Activated naive CD4-positive, alpha-beta T cell treated with anti-CD3 and anti-CD28 coated beads for 36 hours (primary cell): ENCODE data around the gene OR5H6. TPM values are rescaled to one million over a fixed set of nuclear protein-coding genes. Genes with fewer than 3 reads are reported as not detected.

Experiments
- CTCF ChIA-PET: fragments of 350-600 bp; sonication (Branson Sonifier 250); formaldehyde crosslinking; loops from one replicate; lab custom pipeline; 2021; ENCODE audit warnings: antibody characterized with exemption; lab: Charles Lee
- DNase-seq: peaks from one replicate; pipeline ENCODE4 v3.0.0-alpha.2; 2020
- H3K27ac Mint-ChIP-seq: one replicate; pipeline ENCODE4 v1.8.0; 2021; ENCODE audit warnings: mild to moderate bottlenecking, mixed read lengths
- H3K27me3 Mint-ChIP-seq: one replicate; pipeline ENCODE4 v1.8.0; 2021; ENCODE audit warnings: low read depth, mixed read lengths
- H3K36me3 Mint-ChIP-seq: one replicate; pipeline ENCODE4 v1.8.0; 2021; ENCODE audit warnings: low read depth, mixed read lengths
- H3K4me1 Mint-ChIP-seq: one replicate; pipeline ENCODE4 v1.8.0; 2021; ENCODE audit warnings: low read depth, mixed read lengths
- H3K4me3 Mint-ChIP-seq: one replicate; pipeline ENCODE4 v1.8.0; 2021; ENCODE audit warnings: mild to moderate bottlenecking, moderate library complexity, mixed read lengths
- H3K9me3 Mint-ChIP-seq: one replicate; pipeline ENCODE4 v1.8.0; 2021; ENCODE audit warnings: mixed read lengths
- intact Hi-C: fragments of 100-400 bp; cut with micrococcal nuclease; formaldehyde crosslinking; loops from one replicate; pipeline ENCODE4 v1.15.1; 2023
- total RNA-seq, 2 experiments: library from RNA; stranded (reverse); gene quantifications; one replicate each; pipeline ENCODE4 v1.2.3, GENCODE V29; 2021

OR5H6 gene
- total RNA-seq, 2 experiments from 2014 or later = not detected

DNA sequence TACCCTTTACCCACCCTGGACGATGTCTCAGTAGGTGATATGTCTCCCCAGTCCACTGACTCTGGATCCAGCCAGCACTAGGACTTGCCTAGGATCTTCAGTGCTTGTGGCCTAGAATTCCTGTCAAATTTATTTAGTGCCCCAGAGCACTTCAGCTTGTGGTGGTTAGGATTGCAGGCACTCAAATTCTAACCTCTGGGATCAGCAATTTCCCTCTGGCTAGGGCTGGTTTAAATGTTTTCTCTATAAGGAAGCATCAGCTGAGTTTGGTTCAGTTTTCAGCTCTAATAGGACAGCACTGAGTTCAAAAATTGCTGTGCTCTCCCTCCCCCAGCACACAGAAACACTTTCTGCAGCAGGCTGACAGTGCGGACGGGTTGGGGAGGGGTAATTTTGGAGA is 8.1 kb downstream of the OR5H6 start:
- Mint-ChIP-seq H3K27ac (no peak overlapping the region), H3K36me3 (no peaks in the 10 kb centered on the region), H3K4me3 (no peak overlapping the region), H3K4me1 (no peaks in the 10 kb centered on the region), H3K27me3 (peaks cover 9% of the 10 kb centered on the region), H3K9me3 (peaks cover 13% of the 10 kb centered on the region)
- CTCF ChIA-PET = no interaction called here
- DNase-seq = no peak
- intact Hi-C loops = no loop called here

DNA sequence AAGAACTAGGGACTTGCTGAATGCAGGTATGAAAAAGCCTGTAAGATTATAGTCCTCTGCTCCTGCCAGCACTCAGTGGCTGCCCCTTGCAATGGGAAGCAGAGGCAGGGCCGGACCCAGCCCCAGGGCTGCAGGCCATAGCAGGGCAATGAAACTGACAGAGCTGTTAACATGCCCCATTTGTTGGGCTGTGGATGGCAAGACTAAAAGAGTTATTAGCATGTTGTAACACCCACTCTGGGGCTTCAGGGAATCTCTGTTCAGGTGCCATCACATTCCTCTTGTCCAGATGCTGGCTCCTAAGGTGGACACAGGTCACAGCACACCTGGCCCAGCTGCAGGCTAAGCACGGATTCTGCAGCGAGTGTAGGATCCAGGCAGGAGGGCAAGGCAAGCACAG is 10.9 kb downstream of the OR5H6 start:
- Mint-ChIP-seq H3K36me3 (no peaks in the 10 kb centered on the region), H3K4me1 (no peaks in the 10 kb centered on the region), H3K9me3 (peaks cover 7% of the 10 kb centered on the region), H3K27ac (no peak overlapping the region), H3K27me3 (peaks cover 7% of the 10 kb centered on the region), H3K4me3 (no peak overlapping the region)
- intact Hi-C loops = no loop called here
- no peak for DNase-seq
- CTCF ChIA-PET = no interaction called here

DNA sequence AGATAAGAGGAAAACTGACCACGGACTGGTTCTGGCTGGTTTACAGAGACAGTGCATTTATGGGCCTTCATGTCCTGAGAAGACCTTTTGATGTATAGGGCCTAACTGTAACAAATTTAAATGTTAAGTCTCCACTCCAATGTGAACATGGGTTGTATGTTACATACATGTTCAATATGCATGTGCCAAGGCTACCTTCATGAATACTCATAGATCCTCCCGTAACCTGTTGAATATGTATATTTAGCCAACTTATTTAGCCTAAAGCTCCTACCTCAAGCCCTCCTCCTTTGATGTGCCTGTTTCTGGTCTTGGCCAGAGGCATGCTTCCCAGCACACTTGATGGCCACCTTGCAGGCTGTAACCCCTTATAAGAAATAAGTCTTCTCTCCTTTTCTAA is 18.2 kb downstream of the OR5H6 start, which contains the start of gene OR5H2:
Gene OR5H2, plus strand, starts transcription at position 301 of the 400 bp plus-strand sequence. CDS start 398 bp downstream, outside the sequence.
- intact Hi-C loops = no loop called here
- no peaks in the 10 kb centered on the region for H3K9me3 Mint-ChIP-seq
- no peaks in the 10 kb centered on the region for H3K4me1 Mint-ChIP-seq
- H3K27ac Mint-ChIP-seq = no peak within 1 kb of the TSS
- no peak within 1 kb of the TSS for H3K4me3 Mint-ChIP-seq
- H3K27me3 Mint-ChIP-seq = no peaks in the 10 kb centered on the region
- DNase-seq = no peak
- CTCF ChIA-PET = interaction anchor here (0.6 kb wide), 1 partner anchor 140 kb away, joined by 3 read pairs; no protein-coding TSS in a partner anchor
- H3K36me3 Mint-ChIP-seq = no peaks in the 10 kb centered on the region

DNA sequence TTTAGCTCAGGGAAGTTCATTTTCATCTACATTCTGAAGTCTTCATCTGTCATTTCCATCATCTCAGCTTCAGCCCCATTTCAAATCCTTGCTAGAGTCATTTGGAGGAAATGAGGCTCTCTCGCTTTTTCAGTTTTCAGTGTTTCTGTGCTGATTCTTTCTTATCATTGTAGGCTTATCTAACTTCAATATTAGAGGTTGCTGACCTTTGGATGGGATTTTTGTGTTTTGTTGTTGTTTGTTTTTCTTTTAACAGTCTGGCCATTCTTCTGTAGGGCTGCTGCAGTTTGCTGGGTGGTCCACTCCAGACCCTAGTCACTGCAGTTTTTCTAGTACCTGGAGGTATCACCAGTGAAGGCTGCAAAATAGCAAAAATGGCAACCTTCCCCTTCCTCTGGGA is 26.9 kb downstream of the OR5H6 start:
- Mint-ChIP-seq H3K27me3 (peaks cover 3% of the 10 kb centered on the region), H3K9me3 (no peaks in the 10 kb centered on the region), H3K4me1 (no peaks in the 10 kb centered on the region), H3K4me3 (no peak overlapping the region), H3K27ac (no peak overlapping the region), H3K36me3 (no peaks in the 10 kb centered on the region)
- intact Hi-C loops = no loop called here
- CTCF ChIA-PET = no interaction called here
- DNase-seq = no peak

DNA sequence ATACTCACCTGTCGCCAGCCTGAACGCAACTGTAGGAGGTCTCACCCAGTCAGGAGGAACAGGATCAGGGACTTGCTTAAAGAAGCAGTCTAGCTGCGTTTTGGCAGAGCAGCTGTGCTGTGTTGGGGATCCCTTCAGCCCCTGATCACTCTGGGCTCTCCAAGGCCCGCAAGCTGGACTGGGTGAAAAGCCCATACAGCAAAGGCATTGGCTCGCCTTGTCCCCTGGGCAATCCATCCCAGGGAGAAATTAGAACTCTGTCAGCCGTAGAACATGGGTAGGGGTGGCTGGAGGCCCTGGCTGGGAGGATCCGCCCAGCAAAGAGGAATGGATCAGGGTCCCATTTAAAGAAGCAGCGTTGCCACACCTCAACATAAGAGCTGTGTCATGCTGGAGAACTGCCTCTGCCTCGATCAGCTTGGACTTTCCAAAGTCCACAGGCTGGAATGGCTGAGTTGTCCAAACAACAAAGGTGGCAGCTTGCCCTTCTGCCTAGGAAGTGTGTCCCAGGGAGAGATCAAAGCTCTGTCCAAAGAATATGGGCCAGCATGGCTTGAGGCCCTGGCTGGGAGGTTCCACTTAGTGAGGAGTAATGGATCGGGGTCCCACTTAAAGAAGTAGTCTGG is 27.4 kb downstream of the OR5H6 start:
- CTCF ChIA-PET = no interaction called here
- Mint-ChIP-seq H3K4me1 (no peaks in the 10 kb centered on the region), H3K36me3 (no peaks in the 10 kb centered on the region), H3K27ac (no peak overlapping the region), H3K9me3 (no peaks in the 10 kb centered on the region), H3K27me3 (peaks cover 3% of the 10 kb centered on the region), H3K4me3 (no peak overlapping the region)
- no peak for DNase-seq
- intact Hi-C loops = no loop called here

Other genes with a start within 250 kb of the OR5H6 start
- not detected for gene GABRR3, start 228.9 kb upstream of the OR5H6 start, total RNA-seq
- gene OR5AC2, start 177.1 kb upstream of the OR5H6 start, total RNA-seq = not detected
- not detected for gene OR5H1, start 133.5 kb upstream of the OR5H6 start, total RNA-seq
- gene OR5H14, start 116.8 kb upstream of the OR5H6 start, total RNA-seq = not detected
- gene OR5H15, start 97.5 kb upstream of the OR5H6 start, total RNA-seq = not detected
- not detected for gene OR5H2, start 18.3 kb downstream of the OR5H6 start, total RNA-seq
- gene OR5K4, start 89.6 kb downstream of the OR5H6 start, total RNA-seq = not detected
- not detected for gene OR5K3, start 126.4 kb downstream of the OR5H6 start, total RNA-seq
- gene OR5K1, start 199.0 kb downstream of the OR5H6 start, total RNA-seq = not detected
- not detected for gene OR5K2, start 233.4 kb downstream of the OR5H6 start, total RNA-seq